Measurements from ENCODE around the gene TNIP2.

The TNIP2 gene

DNA sequence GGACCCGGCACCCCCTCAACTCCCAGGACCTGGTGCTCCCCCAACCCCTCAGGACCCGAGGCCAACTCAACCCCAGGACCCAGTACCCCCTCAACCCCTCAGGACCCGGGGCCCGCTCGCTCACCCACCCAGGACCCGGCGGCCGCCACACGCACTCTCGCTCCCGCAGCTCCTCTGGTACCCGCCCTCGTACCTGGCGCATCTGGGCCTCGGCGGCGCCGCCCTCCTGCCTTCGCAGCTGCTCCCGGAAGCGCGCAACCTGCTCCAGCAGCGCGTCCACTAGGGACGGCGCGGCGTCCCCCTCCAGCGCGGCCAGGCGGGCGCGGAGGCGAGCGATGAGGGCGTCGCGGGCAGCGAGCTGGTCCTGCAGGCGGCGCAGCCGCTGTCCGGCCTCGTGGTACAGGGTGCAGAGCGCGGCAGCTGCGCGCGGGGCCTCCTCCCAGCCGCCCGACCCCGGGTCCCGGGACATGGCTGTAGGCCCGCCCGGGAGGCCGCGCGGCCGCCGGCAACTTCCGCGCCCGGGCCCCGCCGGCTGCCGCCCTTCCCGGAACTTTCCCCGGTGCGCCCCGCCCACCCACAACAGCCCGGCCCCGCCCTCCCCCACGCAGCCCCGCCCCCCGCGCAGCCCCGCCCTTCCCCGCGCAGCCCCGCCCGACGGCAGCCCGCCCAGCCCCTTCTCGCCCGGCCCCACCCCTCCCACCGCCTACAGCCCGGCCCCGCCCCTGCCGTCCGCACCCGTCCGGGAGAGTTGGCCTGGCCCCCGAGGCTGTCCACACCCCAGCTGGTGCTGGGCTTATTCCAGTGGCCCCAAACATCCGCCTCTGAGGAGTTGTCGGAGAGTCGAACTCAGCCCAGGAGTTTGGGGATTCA is at the start of gene TNIP2:
TSS of gene TNIP2 (minus strand) at position 516 of the 870 bp plus-strand sequence. CDS start at position 469, 47 bp downstream.
- no peak for DNase-seq (ENCODE audit: low read depth, low spot score)
- H3K27ac ChIP-seq = peak within 1 kb of the TSS; percentile 71

DNA sequence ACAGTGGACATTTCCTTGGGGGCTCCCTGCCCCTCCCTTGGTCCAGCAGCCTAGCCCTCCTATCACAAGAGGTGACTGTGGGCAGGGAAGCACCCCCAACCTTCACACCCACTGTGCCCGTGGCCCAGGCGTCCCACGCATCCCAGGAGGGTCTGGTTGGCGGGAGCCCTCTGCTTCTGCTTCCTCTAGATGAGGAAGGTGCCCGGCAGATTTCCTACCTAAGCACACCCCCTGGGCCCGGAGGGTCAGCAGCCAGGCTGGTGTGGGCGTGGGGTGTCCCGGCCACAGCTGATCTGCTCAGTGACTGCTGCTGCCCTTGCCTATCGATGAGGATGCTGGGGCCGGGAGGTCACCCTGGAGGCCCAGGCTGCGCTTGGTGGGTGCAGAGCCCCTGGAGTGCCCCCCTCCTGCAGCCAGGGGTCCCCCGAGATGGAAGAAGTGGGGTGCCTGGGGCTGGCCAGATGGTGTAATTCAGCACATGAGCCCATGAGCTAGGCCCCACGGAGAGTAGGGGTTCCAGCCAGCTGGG is 48.9 kb upstream of the TNIP2 start:
- no peak overlapping the region for H3K27ac ChIP-seq
- DNase-seq (ENCODE audit: low read depth, low spot score) = no peak

GRCh38 chr4:2804449-2804972 is 48.4 kb upstream of the TNIP2 start:
- DNase-seq (ENCODE audit: low read depth, low spot score) = no peak
- no peak overlapping the region for H3K27ac ChIP-seq

DNA sequence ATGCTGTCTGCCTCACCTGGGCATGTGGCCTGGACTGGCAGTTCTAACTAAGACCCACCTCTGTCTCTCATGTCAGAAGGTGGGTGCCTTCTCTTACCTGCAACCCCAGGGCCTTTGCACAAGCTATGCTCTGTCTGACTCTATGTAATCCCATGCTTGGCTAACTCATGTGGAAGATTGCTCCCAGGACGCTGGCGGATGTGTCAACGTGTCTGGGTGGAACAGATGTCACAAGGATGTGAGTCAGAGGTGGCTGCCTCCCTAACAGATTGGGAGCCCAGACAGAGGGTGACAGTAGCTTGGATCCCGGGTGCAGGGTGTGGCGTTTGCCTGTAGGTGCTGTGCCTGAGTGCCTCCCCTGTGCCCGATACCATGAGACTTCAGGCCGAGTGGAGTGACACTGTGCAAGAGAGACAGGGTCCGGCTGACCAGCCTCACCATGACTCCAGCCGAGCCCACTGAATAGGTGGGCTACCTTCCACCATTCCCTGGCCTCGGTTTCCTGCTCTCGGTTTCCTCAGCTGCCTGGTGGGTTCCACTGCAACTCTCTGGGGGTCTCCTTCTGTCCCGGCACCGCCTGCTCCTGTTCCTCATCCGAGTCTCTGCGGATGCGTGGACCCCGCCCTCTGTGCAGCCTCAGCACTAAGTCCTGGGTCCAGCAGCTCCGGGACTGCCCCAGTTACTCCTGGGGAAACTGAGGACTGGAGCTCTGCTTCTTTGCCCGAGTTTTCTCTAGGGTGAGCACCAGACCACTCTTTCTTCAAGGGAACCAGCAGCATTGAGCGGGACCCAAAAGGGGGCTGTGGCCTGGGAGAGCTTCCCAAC is 47.7 kb upstream of the TNIP2 start:
- peak; percentile 31 for DNase-seq (ENCODE audit: low read depth, low spot score)
- peak overlapping the region; percentile 44 for H3K27ac ChIP-seq

DNA sequence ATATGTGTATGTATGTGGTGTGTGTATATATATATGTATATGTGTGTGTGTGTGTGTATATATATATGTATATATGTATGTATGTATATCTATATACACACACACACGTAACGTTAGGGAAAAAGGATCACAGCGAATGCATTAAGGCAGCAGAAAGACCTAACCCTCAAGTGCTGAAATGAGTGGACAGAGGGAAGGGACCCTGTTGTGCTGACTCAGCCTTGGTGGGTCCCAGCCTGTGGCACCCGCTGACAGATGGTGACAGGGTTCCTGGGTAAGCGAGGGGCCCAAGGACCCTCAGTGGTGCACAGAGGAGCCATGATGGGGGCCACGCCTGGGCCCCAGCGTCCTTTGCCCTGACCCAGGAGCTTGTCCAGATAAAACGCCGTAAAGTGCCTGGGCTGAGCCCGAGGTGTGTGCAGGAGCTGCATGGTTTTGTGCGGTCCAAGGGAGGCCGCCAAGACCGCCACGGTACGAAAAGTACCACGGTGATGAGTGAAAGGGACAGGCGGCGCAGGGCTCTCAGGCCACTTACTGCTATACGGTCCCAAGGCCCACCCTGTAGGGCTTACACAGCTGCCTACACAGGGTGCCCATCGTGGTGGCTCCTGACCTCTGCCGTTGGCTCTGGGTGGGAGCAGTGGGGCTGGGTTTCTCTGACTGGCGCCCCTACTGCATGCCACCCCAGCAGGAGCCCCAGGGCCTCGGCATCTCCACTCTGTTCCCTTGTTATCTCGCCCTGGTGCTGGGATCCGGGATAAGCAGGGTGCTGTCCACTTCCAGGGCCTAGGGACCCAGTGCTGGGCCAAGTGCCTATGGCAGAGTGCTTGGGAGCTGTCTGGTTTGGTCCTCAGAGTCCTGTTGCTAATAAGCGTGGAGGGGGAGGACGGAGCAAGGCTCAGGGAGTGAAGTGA is 46.7 kb upstream of the TNIP2 start:
- DNase-seq (ENCODE audit: low read depth, low spot score) = no peak
- H3K27ac ChIP-seq = peak overlapping the region; percentile 44

DNA sequence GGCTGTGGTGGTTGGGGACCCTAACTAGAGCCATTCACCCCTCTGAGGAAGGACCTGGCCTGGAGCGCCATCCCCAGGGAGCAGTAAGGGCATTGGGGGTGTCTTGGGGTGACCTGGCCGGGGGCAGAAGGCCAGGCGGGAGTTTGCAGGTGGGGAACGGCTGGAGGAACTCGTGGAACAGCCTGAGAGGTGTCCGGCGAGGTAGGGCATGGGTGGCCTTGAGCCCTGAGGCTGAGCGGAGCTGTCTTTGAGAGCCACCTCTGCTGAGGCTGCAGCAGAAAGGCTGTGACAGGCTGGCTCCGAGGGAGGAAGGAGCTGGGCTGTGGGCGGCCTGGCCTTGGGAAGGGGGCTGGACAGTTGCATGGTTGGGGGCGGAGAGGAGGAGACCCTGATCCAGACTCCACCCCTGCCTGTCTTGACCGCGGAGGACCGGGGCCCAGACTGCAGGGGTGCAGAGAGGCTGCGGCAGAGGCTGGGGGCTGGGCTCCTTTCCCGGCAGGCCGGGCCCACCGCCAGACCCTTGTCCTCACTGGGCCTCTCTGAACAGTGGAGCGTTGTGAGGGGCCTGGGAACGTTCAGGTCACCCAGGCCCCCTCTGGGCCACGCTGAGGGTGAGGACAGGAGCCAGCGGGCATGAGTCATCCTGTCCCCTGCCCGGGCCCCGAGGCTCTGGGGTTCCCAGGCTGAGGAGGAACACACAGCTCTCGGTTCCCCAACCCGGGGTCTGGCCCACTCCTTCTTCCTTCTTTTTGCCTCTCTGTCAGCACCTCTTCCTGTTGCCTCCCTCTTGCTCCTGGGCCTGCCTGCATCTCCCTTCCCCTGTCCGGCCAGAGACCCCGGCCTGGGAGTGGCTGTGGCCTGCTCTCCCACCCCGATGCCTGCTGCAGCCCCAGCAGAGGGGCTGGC is 44.8 kb upstream of the TNIP2 start:
- no peak for DNase-seq (ENCODE audit: low read depth, low spot score)
- H3K27ac ChIP-seq = peak overlapping the region; percentile 83

GRCh38 chr4:2799971-2800690 is 44.0 kb upstream of the TNIP2 start:
- no peak for DNase-seq (ENCODE audit: low read depth, low spot score)
- H3K27ac ChIP-seq = peak overlapping the region; percentile 83

GRCh38 chr4:2799224-2799911 is 43.2 kb upstream of the TNIP2 start:
- H3K27ac ChIP-seq = peak overlapping the region; percentile 83
- DNase-seq (ENCODE audit: low read depth, low spot score) = no peak

DNA sequence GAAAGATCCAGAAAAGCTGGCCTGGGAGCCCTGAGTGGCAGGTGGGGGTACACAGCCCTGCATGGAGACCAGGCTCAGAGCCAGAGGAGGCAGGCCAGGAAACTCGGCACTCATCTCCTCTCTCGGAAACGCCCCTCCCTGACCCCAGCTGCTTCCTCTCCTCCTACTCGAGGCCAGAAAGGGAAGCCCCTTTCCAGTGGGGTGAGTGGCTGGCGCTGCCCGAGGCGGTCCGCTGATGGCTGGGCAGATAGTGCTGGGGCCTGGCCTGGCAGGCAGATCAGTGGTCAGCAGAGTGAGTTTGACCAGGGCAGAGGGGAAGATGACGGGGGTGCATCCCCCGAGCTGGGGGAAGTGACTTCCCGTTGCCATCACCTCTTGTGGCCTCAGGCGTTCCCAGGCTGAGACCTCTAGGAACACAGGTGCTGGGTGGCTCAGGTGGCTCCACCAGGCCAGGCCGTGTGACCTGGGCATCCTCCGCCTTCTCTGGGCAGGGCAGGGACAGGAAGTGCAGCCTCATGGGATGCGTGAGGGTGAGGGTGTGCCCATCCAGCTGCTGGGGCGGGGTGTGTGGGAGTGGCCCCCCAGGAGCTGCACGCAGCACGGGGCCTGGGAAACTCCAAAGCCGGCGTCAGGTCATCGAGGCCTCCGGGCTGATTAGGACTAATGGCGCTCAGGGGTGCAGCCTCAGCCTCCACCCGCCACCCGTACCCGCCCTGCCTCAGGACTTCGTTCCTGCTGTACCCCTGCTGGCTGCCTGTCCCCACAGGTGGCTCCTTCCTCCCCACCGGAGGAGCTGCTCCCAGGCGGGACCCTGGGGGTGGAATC is 42.5 kb upstream of the TNIP2 start:
- H3K27ac ChIP-seq = peak overlapping the region; percentile 83
- peak; percentile 48 for DNase-seq (ENCODE audit: low read depth, low spot score)

GRCh38 chr4:2797545-2798305 is 41.6 kb upstream of the TNIP2 start:
- peak overlapping the region; percentile 83 for H3K27ac ChIP-seq
- DNase-seq (ENCODE audit: low read depth, low spot score) = no peak

DNA sequence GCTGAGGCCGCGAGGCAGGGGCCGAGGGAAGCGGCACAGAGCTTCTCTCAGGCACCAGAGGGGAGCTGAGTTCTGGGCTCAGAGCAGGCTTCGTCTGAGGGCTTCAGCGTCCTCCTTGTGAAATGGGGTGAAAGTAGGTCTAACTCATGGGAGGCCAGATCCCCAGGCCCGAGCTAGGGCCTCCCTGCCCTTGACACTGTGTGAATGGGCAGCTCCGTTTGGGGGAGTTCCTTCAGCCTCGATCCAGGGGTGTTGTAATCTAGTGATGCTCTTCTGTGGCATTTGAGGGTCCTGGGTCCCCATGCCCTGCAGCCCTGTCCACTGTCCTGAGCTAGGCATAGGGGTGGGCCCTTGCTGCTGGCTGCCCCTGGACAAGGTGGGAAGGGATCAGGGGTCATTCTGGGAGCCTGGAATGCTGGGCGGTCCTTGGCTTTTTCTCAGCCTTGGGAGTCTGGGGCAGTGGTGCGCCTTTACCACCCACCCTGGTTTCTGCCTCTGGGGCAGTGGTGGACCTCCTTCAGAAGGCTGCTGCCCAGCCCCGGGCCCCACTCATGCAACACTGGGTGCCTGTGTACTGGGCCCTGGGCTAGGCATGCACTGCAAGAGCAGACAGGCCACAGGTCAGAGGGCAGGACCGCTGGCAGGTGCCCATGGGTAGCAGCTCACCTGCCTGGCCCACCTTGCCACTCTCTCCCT is 40.9 kb upstream of the TNIP2 start:
- DNase-seq (ENCODE audit: low read depth, low spot score) = no peak

GRCh38 chr4:2795893-2796848 is 40.0 kb upstream of the TNIP2 start:
- peak overlapping the region; percentile 83 for H3K27ac ChIP-seq

More for the DNA sequence above, 40.9 kb upstream of the TNIP2 start:
- H3K27ac ChIP-seq = peak overlapping the region; percentile 83

DNA sequence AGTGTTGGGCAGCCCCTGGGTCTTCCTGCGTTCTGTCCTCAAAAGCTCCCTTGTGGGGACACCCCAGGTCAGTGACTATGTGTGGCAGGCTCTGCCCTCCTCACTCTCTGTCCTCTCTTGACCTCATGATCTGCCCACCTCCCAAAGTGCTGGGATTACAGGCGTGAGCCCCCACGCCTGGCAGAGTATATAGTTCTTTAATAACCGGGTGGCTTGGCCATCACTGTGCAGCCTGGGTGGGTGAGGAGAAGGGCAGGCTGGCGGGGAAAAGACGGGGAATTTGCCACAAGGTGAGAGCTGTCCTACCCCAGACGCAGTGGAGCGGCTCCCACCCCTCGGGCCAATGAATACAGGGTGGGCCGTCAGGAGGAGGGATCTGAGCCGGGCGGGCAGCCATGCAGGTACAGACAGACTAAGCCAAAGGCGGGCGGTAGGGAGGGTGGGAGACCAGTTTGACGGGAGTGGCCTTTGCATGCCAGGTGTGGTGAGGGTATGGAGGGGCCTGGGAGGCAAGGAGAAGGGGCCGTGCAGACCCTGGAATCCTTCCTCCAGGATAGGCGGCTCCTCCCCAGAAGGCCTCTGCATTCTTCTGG is 39.3 kb upstream of the TNIP2 start:
- H3K27ac ChIP-seq = peak overlapping the region; percentile 83
- no peak for DNase-seq (ENCODE audit: low read depth, low spot score)

More at GRCh38 chr4:2795893-2796848, 40.0 kb upstream of the TNIP2 start:
- peak; percentile 88 for DNase-seq (ENCODE audit: low read depth, low spot score)
